Activated T-helper 1 cell treated with Interleukin-2 at 50 U/mL for 16 hours (primary cell): Measurements from ENCODE around the gene ALK.

Source experiments
- DNase-seq: peaks from one replicate; pipeline ENCODE4 v3.0.0-alpha.2; 2020; ENCODE audit warnings: low read depth

Gene ALK

DNA sequence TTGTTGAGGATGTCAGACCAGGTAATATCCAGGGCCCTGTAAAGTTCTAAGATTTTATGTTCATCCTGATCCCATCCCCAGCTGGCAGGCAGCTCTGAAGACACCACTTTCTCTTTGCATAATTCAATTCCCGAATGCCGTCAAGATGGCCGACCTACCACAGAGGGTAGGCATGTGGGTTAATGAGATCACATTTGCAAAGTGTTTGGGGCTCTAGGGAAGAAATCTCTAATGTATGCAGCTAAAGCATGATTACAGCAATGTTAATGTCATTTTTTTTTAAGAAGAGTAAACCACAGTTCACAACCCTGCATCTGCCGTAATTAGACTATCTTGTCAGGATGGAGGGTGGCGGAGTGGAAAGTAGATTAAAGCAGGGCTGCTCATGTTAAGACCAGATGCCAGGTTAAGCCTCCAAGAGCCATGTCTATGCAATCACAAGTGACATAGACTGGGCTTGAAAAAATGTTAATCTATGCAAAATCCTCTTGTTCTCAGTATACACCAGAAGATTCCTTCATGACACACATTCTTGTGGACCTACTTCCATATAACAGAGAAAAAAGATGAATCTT, 131.4 kb downstream of the ALK start:
- no peak for DNase-seq

DNA sequence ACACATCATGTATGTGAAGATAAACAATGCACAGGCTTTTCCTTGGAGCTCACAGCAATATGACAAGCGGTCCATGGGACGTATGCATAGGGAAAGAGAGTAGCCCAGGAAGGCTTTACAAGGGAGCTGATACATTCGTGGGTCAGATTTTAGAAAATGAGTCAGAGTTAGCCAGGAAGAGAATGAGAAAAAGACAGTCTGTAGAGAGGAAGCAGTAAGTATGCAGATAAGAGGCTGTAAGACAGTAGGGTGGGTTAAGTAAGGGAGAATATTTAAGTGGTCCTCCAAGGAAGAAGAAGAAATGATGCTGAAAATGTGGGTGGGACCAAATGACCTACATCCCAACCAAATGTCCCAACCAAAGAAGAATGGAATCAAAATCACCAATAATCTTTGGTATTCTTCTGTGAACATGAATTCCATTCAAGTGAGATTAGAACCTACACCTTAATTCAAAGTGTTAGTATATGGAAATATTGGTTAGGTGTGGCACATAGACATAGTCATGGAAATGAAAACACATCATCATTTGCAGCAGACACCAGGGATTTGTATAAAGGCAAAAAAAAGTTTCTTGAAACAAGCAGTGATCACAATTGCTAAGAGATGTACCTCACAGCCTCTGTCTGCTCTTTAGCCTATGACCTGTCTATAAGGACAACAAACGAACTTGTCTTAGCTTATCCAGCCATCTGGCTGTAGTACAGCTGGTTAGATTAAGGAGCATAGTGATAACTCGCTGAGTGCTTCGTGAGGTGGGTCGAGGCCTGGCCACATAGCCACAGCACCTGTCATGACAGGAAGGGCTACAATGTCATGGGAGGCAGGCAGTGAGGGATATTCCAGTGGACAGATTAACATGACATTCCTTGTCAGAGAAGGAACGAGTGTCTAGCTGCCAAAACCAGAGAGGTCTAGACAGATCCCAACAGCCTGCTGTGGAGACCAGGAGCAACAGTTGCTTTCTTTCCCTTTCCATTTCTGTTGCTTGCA, 133.6 kb downstream of the ALK start:
- no peak for DNase-seq

- no peak for DNase-seq
Observed at GRCh38 chr2:29786361-29786760, 135.0 kb downstream of the ALK start.

- DNase-seq, result no peak
Observed at GRCh38 chr2:29783666-29784065, 137.7 kb downstream of the ALK start.

DNA sequence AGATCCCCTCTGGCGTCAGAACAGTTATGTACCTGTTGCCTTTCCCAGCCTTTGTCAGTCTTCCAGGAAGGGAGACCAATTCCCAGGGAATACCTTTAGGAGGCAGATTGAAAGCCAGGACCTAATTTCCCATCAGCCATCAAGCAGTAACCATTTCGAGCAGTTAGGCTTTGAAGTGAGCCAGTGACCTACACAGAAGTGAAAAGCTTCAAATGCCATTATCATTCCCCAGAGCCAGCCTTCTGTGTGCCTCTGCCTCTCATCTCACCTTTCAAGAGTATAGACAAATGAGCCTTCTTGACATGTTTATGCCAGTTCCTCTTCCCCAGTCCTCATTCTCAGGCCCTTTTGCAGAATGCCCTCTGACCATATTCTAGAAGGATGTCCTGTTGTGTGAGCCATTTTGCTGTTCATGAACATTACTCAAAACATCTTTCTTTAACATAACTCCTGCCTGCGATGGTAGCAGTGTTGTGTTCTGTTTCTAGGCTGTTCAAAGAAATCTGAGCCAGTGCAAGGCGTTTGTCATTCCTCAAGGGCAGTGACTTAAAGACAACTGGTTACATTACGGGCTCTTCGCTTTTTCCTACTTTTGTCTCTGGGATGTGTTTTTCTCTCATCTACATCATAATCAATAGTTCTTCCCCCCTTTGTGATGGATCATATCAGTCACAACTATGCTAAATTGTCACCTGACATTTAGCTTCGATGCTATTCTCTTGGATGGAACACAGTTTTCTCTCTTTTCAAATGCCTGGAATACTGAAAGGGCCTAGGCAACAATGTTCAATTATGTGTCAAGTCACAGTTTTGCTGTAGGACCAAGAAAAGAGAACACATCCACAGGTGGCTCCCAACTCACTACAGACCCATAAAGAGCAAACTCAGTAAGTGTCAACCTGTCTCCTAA, 138.6 kb downstream of the ALK start:
- no peak for DNase-seq

DNA sequence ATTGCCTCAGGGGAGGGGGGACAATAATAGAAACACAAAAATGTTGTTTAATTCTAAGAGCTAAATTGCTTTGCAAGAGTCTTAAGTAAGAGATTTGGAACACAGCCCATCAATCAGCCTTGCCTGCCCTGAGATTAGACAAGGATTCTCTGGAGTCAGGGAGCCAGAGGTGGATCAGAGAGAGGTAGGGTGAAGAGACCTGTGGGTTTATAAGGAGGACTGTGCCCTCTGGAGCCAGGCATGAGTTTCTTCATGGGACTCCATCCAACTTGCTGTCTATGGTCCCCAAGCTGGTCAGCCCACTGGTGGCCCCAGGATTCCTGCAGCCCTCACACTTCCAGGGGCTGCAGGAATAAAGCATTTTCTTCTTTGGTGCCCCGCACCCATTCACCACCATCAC, 139.3 kb downstream of the ALK start:
- DNase-seq, result no peak

GRCh38 chr2:29780906-29781305, 140.5 kb downstream of the ALK start:
- no peak for DNase-seq

DNA sequence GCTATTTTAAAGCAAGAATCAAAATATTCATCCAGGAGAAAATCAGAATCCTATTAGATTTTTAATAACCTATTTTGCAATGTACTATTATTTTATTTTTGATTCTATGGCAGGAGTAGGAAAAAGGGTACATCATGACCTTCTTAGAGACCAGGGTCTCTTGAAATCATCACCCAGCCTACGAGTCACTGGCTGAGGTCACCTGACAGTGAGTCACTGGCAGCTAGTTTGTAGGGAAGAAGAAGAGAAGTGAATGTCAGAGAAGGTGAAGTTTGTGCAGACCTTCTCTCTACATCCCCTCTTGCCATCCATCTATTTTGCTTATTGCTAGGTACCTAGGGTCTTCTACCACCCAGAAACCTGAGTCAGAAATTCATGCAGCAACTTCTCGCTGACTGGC, 144.2 kb downstream of the ALK start:
- no peak for DNase-seq

DNA sequence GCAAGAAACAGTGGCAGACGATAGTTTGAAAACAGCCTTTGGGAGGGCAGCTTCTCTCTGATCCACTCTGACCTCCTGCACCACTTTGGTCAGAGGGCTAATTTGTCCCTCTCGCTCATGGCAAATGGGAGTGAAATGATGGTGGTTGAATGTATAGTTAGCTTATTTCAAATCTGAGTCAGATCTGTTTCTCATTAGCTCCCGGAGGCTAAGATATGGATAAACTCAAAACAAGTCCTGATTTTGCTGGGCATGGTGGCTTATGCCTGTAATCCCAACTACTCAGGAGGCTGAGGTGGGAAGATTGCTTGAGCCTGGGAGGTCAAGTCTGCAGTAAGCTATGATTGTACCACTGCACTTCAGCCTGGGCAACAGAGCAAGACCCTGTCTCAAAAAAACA, 145.0 kb downstream of the ALK start:
- DNase-seq, result no peak

- no peak for DNase-seq
Observed at GRCh38 chr2:29775937-29776336, 145.4 kb downstream of the ALK start.

GRCh38 chr2:29774624-29775023, 146.8 kb downstream of the ALK start:
- no peak for DNase-seq

- DNase-seq, result no peak
Observed at GRCh38 chr2:29770846-29771245, 150.5 kb downstream of the ALK start.

- no peak for DNase-seq
Observed at GRCh38 chr2:29769847-29770246, 151.5 kb downstream of the ALK start.

GRCh38 chr2:29767606-29768335, 153.6 kb downstream of the ALK start:
- DNase-seq, result no peak

DNA sequence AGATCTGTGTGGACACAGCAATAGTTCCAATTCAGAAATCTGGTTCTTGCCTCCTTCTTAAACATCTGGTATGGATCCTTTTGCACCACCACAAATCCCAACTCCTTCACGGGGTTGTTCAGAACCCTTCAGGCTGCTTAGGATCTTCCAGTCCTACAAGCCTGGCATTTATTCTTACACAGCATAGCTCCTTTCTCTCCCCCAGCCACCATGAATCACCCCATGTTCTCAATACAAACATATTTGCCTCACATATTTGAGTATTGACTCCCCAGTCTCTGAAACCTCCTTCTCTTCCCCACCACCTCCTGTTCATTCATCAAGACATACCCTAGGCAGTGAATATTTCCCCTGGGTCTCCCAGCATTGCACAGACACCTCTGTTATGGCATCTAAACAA, 155.2 kb downstream of the ALK start:
- DNase-seq, result no peak

DNA sequence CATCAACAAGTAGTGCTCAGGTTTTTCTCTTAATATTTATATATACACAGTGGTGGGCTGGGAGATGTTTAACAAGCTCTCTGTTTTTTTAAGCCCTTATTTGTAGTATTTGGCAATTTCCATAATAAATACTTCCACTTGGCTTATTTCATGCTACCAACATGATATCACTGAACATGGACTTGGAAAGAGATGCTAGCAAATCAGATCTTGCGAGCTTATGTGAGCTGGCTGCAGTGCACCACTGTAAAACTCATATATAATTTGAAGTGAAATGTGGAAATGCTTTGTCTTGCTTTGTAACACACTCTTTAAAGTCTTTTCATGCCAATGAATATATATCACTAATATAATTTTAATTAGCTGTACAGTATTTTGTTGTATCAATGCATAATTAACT, 155.7 kb downstream of the ALK start:
- DNase-seq, result no peak

- no peak for DNase-seq
Observed at GRCh38 chr2:29763371-29763770, 158.0 kb downstream of the ALK start.

GRCh38 chr2:29762239-29762638, 159.1 kb downstream of the ALK start:
- no peak for DNase-seq

DNA sequence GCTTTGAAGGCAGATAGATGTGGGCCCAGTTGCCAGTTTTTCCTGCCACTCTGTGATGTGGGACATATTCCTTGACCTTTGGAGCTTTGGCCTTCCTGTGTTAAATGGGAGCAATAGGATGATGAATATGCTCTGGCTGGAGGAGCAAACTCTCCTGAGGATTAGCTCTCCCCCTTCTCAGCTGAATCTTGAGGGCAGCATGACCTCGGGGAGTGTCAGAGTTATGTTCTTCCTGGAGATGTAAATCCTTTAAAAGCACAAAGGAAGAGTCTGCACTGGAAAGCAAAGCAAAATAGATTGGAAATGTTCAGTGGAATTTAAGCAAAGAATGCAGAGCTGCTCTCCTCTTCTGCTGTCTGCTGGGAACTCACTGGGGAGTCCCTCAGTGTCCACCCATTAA, 160.1 kb downstream of the ALK start:
- no peak for DNase-seq

DNA sequence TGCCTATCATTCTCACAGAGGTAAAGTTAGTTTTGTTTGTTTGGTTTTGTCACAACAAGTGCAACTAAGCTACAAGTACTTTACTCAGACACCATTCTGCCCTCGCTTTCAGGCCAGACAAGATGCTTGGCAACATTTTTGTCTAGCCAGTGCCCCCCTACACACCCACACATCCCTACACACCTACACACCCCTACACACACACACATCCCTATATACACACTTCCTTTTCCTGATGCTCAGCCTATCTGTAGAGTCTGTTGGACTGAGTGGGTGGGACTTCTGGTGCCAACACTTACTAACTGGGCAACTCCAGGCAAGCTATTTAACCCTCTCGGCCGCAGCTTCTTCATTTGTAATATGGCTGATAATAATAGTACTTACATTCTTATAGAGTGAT, 161.4 kb downstream of the ALK start:
- DNase-seq, result no peak

- DNase-seq, result no peak
Observed at GRCh38 chr2:29759360-29759759, 162.0 kb downstream of the ALK start.

- no peak for DNase-seq
Observed at GRCh38 chr2:29755829-29756228, 165.6 kb downstream of the ALK start.
